Chondrocyte (in vitro differentiated cells): ENCODE measurements around the gene CLK2. TPM values are rescaled to one million over a fixed set of nuclear protein-coding genes. Genes with fewer than 3 reads are reported as not detected.
A peak's percentile ranks its signal among the peaks of the same experiment; 100 is the strongest.

Experiments
- DNase-seq: peaks from one replicate; pipeline ENCODE4 v3.0.0; 2021; ENCODE audit warnings: mixed read lengths, low spot score
- H3K27ac Mint-ChIP-seq: one replicate; pipeline ENCODE4 v1.8.0; 2021; ENCODE audit warnings: mild to moderate bottlenecking, moderate library complexity, mixed read lengths; ENCODE audit not compliant: unreplicated experiment
- H3K27me3 Mint-ChIP-seq: 2 replicates; pipeline ENCODE4 v1.8.0; 2021; ENCODE audit warnings: low read depth, mixed read lengths
- H3K36me3 Mint-ChIP-seq: 2 replicates; pipeline ENCODE4 v1.8.0; 2021; ENCODE audit warnings: low read depth, mixed read lengths
- H3K4me1 Mint-ChIP-seq: 2 replicates; pipeline ENCODE4 v1.8.0; 2021; ENCODE audit warnings: low read depth, mild to moderate bottlenecking, mixed read lengths
- H3K4me3 Mint-ChIP-seq: one replicate; pipeline ENCODE4 v1.8.0; 2021; ENCODE audit warnings: mild to moderate bottlenecking, moderate library complexity, mixed read lengths; ENCODE audit not compliant: unreplicated experiment
- H3K9me3 Mint-ChIP-seq: 2 replicates; pipeline ENCODE4 v1.8.0; 2021; ENCODE audit warnings: low read depth, mixed read lengths
- CTCF ChIP-seq: fragments of 200-600 bp; sonication (generic); IDR thresholded peaks from 2 replicates; pipeline ENCODE4 v1.5.0; 2021; ENCODE audit warnings: antibody characterized with exemption, mild to moderate bottlenecking, moderate library complexity
- total RNA-seq: library from RNA; stranded (reverse); gene quantifications from 3 replicates; pipeline ENCODE4 v1.2.1, GENCODE V29; 2021

The CLK2 gene
- total RNA-seq, 1 donor from 2014 or later = 36.7 TPM

GRCh38 chr1:155255243-155256007 lies 17.9 kb downstream of the CLK2 start, which contains the start of gene ENTREP3:
Gene ENTREP3, minus strand, starts transcription at chr1:155255483. Its CDS starts 606 bp downstream, at chr1:155254877.
- peak; percentile 22 for TF ChIP-seq CTCF
- Mint-ChIP-seq H3K36me3 (peaks cover 15% of the 10 kb centered on the region), H3K27me3 (no peaks in the 10 kb centered on the region), H3K27ac (peak within 1 kb of the TSS; percentile 93), H3K4me1 (peaks cover 44% of the 10 kb centered on the region), H3K4me3 (peak within 1 kb of the TSS; percentile 83), H3K9me3 (no peaks in the 10 kb centered on the region)
- peak; percentile 97 for DNase-seq

- H3K36me3 Mint-ChIP-seq = peaks cover 15% of the 10 kb centered on the region
- H3K27me3 Mint-ChIP-seq = no peaks in the 10 kb centered on the region
- H3K27ac Mint-ChIP-seq = peak overlapping the region; percentile 93
- H3K9me3 Mint-ChIP-seq = no peaks in the 10 kb centered on the region
- no peak for DNase-seq
- no peak for TF ChIP-seq CTCF
- peak overlapping the region; percentile 83 for H3K4me3 Mint-ChIP-seq
- peaks cover 42% of the 10 kb centered on the region for H3K4me1 Mint-ChIP-seq
These were observed 18.5 kb downstream of the CLK2 start for GRCh38 chr1:155254714-155255242.

- peaks cover 42% of the 10 kb centered on the region for H3K4me1 Mint-ChIP-seq
- no peak for DNase-seq
- no peaks in the 10 kb centered on the region for H3K27me3 Mint-ChIP-seq
- TF ChIP-seq CTCF = peak; percentile 4
- H3K36me3 Mint-ChIP-seq = peaks cover 15% of the 10 kb centered on the region
- H3K27ac Mint-ChIP-seq = peak overlapping the region; percentile 73
- H3K9me3 Mint-ChIP-seq = no peaks in the 10 kb centered on the region
- H3K4me3 Mint-ChIP-seq = peak overlapping the region; percentile 83
These were observed 19.0 kb downstream of the CLK2 start for GRCh38 chr1:155254228-155254713.

- no peaks in the 10 kb centered on the region for H3K9me3 Mint-ChIP-seq
- H3K27me3 Mint-ChIP-seq = no peaks in the 10 kb centered on the region
- H3K4me3 Mint-ChIP-seq = peak overlapping the region; percentile 83
- peaks cover 42% of the 10 kb centered on the region for H3K4me1 Mint-ChIP-seq
- DNase-seq = no peak
- TF ChIP-seq CTCF = no peak
- peak overlapping the region; percentile 73 for H3K27ac Mint-ChIP-seq
- H3K36me3 Mint-ChIP-seq = peaks cover 15% of the 10 kb centered on the region
These were observed 19.5 kb downstream of the CLK2 start for GRCh38 chr1:155253797-155254196.

GRCh38 chr1:155253208-155253607 lies 20.1 kb downstream of the CLK2 start:
- no peak for DNase-seq
- Mint-ChIP-seq H3K4me1 (peaks cover 42% of the 10 kb centered on the region), H3K9me3 (no peaks in the 10 kb centered on the region), H3K27me3 (no peaks in the 10 kb centered on the region), H3K36me3 (peaks cover 11% of the 10 kb centered on the region), H3K27ac (peak overlapping the region; percentile 0), H3K4me3 (peak overlapping the region; percentile 83)
- TF ChIP-seq CTCF = peak; percentile 23
